Central memory CD4-positive, alpha-beta T cell (primary cell): ENCODE measurements around the gene PA2G4.

Experiments
- DNase-seq: peaks from one replicate; pipeline ENCODE4 v3.0.0; 2022

PA2G4 gene

GRCh38 chr12:56127485-56127887 is 23.1 kb downstream of the PA2G4 start:
- DNase-seq = no peak

- peak; percentile 100 for DNase-seq
These were observed 23.7 kb downstream of the PA2G4 start, which contains the start of gene ESYT1 for GRCh38 chr12:56127888-56128669. ESYT1 (plus strand) TSS chr12:56128267; CDS start chr12:56128320, 53 bp downstream.

- DNase-seq = no peak
These were observed 24.4 kb downstream of the PA2G4 start for GRCh38 chr12:56128670-56129205.

- peak; percentile 73 for DNase-seq
These were observed 25.0 kb downstream of the PA2G4 start for GRCh38 chr12:56129206-56129941.

- no peak for DNase-seq
These were observed 25.7 kb downstream of the PA2G4 start for GRCh38 chr12:56129942-56130495.

GRCh38 chr12:56130876-56131275 is 26.5 kb downstream of the PA2G4 start:
- DNase-seq = no peak

- no peak for DNase-seq
These were observed 30.5 kb downstream of the PA2G4 start for GRCh38 chr12:56134897-56135296.

- no peak for DNase-seq
These were observed 33.7 kb downstream of the PA2G4 start for GRCh38 chr12:56137853-56138571.

GRCh38 chr12:56141946-56142784 is 37.8 kb downstream of the PA2G4 start:
- DNase-seq = no peak

GRCh38 chr12:56143217-56143616 is 38.9 kb downstream of the PA2G4 start:
- no peak for DNase-seq

- no peak for DNase-seq
These were observed 39.5 kb downstream of the PA2G4 start for GRCh38 chr12:56143870-56144269.

GRCh38 chr12:56145217-56145616 is 40.9 kb downstream of the PA2G4 start:
- no peak for DNase-seq

GRCh38 chr12:56146492-56147460 is 42.4 kb downstream of the PA2G4 start:
- no peak for DNase-seq

GRCh38 chr12:56150563-56150962 is 46.2 kb downstream of the PA2G4 start:
- DNase-seq = no peak

- DNase-seq = peak; percentile 65
These were observed 47.3 kb downstream of the PA2G4 start for GRCh38 chr12:56151672-56152131.

- peak; percentile 89 for DNase-seq
These were observed 47.9 kb downstream of the PA2G4 start, which contains the start of gene MYL6B for GRCh38 chr12:56152132-56152755. MYL6B (plus strand) TSS chr12:56152587; CDS start chr12:56153919, 1,332 bp downstream.

GRCh38 chr12:56152756-56153677 is 48.7 kb downstream of the PA2G4 start:
- DNase-seq = no peak

- DNase-seq = no peak
These were observed 49.3 kb downstream of the PA2G4 start for GRCh38 chr12:56153678-56154065.
